ENCODE results near the gene MEGF8. TPM values are rescaled to one million over a fixed set of nuclear protein-coding genes. Genes with fewer than 3 reads are reported as not detected.
A peak's percentile ranks its signal among the peaks of the same experiment; 100 is the strongest.

MEGF8 gene
- total RNA-seq, 1 donor from 2014 or later: 72.8 TPM

- Mint-ChIP-seq H3K36me3 (ENCODE audit: unreplicated experiment) (peaks cover 10% of the 10 kb centered on the region), H3K4me1 (ENCODE audit: low read depth, unreplicated experiment) (peaks cover 12% of the 10 kb centered on the region), H3K4me3 (ENCODE audit: unreplicated experiment) (no peak overlapping the region), H3K27ac (ENCODE audit: unreplicated experiment) (no peak overlapping the region), H3K27me3 (ENCODE audit: unreplicated experiment) (no peaks in the 10 kb centered on the region), H3K9me3 (ENCODE audit: unreplicated experiment) (peaks cover 3% of the 10 kb centered on the region)
- DNase-seq: no peak
- TF ChIP-seq CTCF (IDR thresholded peaks at IDR 0.05; ENCODE audit: partially characterized antibody, unreplicated experiment): no peak
These were observed 36.1 kb downstream of the MEGF8 start for GRCh38 chr19:42361545-42361910.

- H3K4me1 Mint-ChIP-seq (ENCODE audit: low read depth, unreplicated experiment): peaks cover 17% of the 10 kb centered on the region
- H3K9me3 Mint-ChIP-seq (ENCODE audit: unreplicated experiment): peaks cover 6% of the 10 kb centered on the region
- no peak for DNase-seq
- H3K4me3 Mint-ChIP-seq (ENCODE audit: unreplicated experiment): no peak overlapping the region
- H3K27me3 Mint-ChIP-seq (ENCODE audit: unreplicated experiment): no peaks in the 10 kb centered on the region
- H3K36me3 Mint-ChIP-seq (ENCODE audit: unreplicated experiment): peaks cover 10% of the 10 kb centered on the region
- no peak overlapping the region for H3K27ac Mint-ChIP-seq (ENCODE audit: unreplicated experiment)
- no peak for TF ChIP-seq CTCF (IDR thresholded peaks at IDR 0.05; ENCODE audit: partially characterized antibody, unreplicated experiment)
These were observed 36.9 kb downstream of the MEGF8 start for GRCh38 chr19:42362342-42362741.

GRCh38 chr19:42362891-42363440 lies 37.5 kb downstream of the MEGF8 start:
- peaks cover 6% of the 10 kb centered on the region for H3K9me3 Mint-ChIP-seq (ENCODE audit: unreplicated experiment)
- peak overlapping the region; percentile 59 for H3K27ac Mint-ChIP-seq (ENCODE audit: unreplicated experiment)
- peaks cover 15% of the 10 kb centered on the region for H3K4me1 Mint-ChIP-seq (ENCODE audit: low read depth, unreplicated experiment)
- no peaks in the 10 kb centered on the region for H3K27me3 Mint-ChIP-seq (ENCODE audit: unreplicated experiment)
- no peak overlapping the region for H3K4me3 Mint-ChIP-seq (ENCODE audit: unreplicated experiment)
- H3K36me3 Mint-ChIP-seq (ENCODE audit: unreplicated experiment): peaks cover 15% of the 10 kb centered on the region
- DNase-seq: no peak
- TF ChIP-seq CTCF (IDR thresholded peaks at IDR 0.05; ENCODE audit: partially characterized antibody, unreplicated experiment): no peak

- no peak for DNase-seq
- peaks cover 15% of the 10 kb centered on the region for H3K4me1 Mint-ChIP-seq (ENCODE audit: low read depth, unreplicated experiment)
- H3K4me3 Mint-ChIP-seq (ENCODE audit: unreplicated experiment): no peak overlapping the region
- peaks cover 6% of the 10 kb centered on the region for H3K9me3 Mint-ChIP-seq (ENCODE audit: unreplicated experiment)
- H3K36me3 Mint-ChIP-seq (ENCODE audit: unreplicated experiment): peaks cover 15% of the 10 kb centered on the region
- no peak for TF ChIP-seq CTCF (IDR thresholded peaks at IDR 0.05; ENCODE audit: partially characterized antibody, unreplicated experiment)
- H3K27ac Mint-ChIP-seq (ENCODE audit: unreplicated experiment): no peak overlapping the region
- H3K27me3 Mint-ChIP-seq (ENCODE audit: unreplicated experiment): no peaks in the 10 kb centered on the region
These were observed 38.3 kb downstream of the MEGF8 start for GRCh38 chr19:42363614-42364346.

- TF ChIP-seq CTCF (IDR thresholded peaks at IDR 0.05; ENCODE audit: partially characterized antibody, unreplicated experiment): no peak
- Mint-ChIP-seq H3K27ac (ENCODE audit: unreplicated experiment) (peak overlapping the region; percentile 94), H3K4me3 (ENCODE audit: unreplicated experiment) (peak overlapping the region; percentile 84), H3K4me1 (ENCODE audit: low read depth, unreplicated experiment) (peaks cover 17% of the 10 kb centered on the region), H3K27me3 (ENCODE audit: unreplicated experiment) (peaks cover 2% of the 10 kb centered on the region), H3K9me3 (ENCODE audit: unreplicated experiment) (peaks cover 8% of the 10 kb centered on the region), H3K36me3 (ENCODE audit: unreplicated experiment) (peaks cover 15% of the 10 kb centered on the region)
- DNase-seq: no peak
These were observed 41.2 kb downstream of the MEGF8 start for GRCh38 chr19:42366673-42367072.
